Suprapubic skin (tissue), 3 donors: ENCODE measurements around the gene CDK13.

Source experiments
- POLR2A ChIP-seq, 2 donors: fragments of 450-650 bp; IDR thresholded peaks; one replicate each; pipeline ENCODE4 v1.6.1; 2017; ENCODE audit warnings: antibody characterized with exemption in 2 of 2, mild to moderate bottlenecking in 2 of 2, moderate library complexity in 2 of 2
- TF ChIP-seq, protein P1 (sequence below), 2 donors: fragments of 200-600 bp in 1 of 2; fragments of 450-650 bp in 1 of 2; sonication (generic) in 1 of 2; IDR thresholded peaks; one replicate each; pipeline ENCODE4 v1.5.1; 2016 to 2019; ENCODE audit warnings: antibody characterized with exemption in 2 of 2, mild to moderate bottlenecking in 1 of 2, moderate library complexity in 1 of 2

DNA sequence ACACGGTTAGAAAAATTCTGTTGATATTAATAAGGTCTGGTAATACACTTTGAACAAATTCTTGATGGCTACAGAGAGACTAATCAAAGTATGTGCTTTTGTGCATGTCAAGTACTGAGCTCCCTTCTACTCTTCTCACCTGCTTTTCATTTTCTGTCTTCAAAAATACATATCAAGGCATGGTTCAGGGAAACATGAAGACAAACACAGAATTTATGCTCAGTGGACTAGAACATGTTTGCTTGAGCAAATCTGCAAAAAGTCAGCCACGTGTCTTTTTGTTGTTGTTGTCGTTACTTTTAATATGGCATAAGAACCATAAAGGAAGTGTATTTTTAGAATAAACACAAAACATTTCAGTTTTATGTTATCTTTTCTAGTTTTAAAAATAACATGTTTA is 21.9 kb downstream of the CDK13 start:
- TF ChIP-seq, protein P1, sequence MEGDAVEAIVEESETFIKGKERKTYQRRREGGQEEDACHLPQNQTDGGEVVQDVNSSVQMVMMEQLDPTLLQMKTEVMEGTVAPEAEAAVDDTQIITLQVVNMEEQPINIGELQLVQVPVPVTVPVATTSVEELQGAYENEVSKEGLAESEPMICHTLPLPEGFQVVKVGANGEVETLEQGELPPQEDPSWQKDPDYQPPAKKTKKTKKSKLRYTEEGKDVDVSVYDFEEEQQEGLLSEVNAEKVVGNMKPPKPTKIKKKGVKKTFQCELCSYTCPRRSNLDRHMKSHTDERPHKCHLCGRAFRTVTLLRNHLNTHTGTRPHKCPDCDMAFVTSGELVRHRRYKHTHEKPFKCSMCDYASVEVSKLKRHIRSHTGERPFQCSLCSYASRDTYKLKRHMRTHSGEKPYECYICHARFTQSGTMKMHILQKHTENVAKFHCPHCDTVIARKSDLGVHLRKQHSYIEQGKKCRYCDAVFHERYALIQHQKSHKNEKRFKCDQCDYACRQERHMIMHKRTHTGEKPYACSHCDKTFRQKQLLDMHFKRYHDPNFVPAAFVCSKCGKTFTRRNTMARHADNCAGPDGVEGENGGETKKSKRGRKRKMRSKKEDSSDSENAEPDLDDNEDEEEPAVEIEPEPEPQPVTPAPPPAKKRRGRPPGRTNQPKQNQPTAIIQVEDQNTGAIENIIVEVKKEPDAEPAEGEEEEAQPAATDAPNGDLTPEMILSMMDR (IDR thresholded peaks at IDR 0.05) = no peak
- TF ChIP-seq POLR2A (IDR thresholded peaks at IDR 0.05) = no peak
